Endometrial microvascular endothelial cells (primary cell): Measurements from ENCODE around the gene LMNTD2. TPM values are rescaled to one million over a fixed set of nuclear protein-coding genes. Genes with fewer than 3 reads are reported as not detected.

ENCODE experiments used
- in situ Hi-C: cut with HindIII; loops from 2 replicates; pipeline ENCODE4 v1.10.0; 2017; ENCODE audit warnings: low sequenced_read_pairs, low pct_unique_long_range_greater_than_20kb; ENCODE audit errors: inconsistent ontology term
- total RNA-seq: library from RNA; depleted of rRNA; stranded (reverse); fragments of >200 nt; gene quantifications from one replicate; pipeline ENCODE4 v1.2.3, GENCODE V29; 2015; ENCODE audit errors: inconsistent ontology term

Gene LMNTD2
- total RNA-seq, 1 donor from 2014 or later = 0.65 TPM

- in situ Hi-C loops = no loop called here
These were observed 12.7 kb upstream of the LMNTD2 start for GRCh38 chr11:573146-573759.

DNA sequence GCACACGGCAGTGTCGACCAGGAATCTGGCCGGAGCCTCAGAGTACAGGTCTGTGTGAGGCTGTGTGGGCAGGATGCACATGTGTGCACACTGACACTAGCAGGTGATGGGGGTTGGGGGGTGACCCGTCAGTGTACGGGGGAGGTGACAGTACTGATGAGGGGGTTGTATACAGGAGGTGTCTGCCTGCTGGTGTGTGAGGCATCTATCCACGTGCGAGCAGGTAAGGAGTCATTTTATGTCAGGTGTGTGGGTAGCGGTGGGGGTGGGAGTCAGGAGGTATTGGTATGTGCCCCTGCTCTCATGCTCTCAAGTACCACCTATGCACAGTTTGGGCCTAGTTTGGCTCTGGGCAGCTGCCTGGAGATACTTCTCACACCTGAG is 11.3 kb upstream of the LMNTD2 start:
- in situ Hi-C loops = no loop called here

DNA sequence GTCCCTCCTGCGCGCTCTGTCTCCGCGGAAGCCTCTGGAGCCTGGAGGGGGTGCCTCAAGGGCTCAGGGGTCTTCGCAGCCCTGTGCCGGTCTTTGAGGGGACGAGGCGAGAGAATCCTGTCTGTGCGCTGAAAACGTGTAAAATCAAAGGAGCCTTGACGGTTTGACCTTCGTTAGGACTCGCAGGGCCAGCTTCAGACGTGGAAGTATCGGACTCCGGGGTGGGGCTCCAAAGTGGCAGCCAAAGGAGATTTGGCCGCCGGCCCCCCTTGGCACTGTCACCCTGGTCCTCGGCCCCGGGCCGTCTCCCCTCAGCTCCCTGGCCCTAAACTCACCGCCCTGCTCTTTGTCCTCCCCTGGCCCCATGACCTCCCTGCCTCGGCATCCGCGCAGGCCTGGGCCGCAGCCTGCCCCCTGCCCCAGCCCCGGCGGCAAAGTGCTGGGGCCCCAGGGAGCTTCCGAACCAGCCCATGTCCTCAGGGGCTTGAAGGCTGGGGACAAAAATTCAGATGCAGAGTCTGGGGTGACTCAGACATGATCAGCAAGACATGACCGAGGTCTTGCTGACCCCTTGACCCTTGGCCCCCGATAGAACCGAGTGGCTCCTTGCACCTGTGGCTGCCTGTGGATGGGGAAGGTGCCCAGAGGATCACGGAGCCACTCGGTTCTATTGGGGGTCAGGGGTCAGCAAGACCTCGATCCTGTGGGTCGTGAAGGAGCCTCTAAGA is 8.8 kb upstream of the LMNTD2 start:
- in situ Hi-C loops = no loop called here

GRCh38 chr11:568306-569157 is 8.0 kb upstream of the LMNTD2 start:
- in situ Hi-C loops = no loop called here

- in situ Hi-C loops = no loop called here
These were observed 7.2 kb upstream of the LMNTD2 start for GRCh38 chr11:567629-568292.

GRCh38 chr11:567011-567628 is 6.6 kb upstream of the LMNTD2 start:
- in situ Hi-C loops = no loop called here

GRCh38 chr11:565921-566509 is 5.5 kb upstream of the LMNTD2 start:
- in situ Hi-C loops = no loop called here

- in situ Hi-C loops = no loop called here
These were observed 3.5 kb upstream of the LMNTD2 start for GRCh38 chr11:563812-564578.

DNA sequence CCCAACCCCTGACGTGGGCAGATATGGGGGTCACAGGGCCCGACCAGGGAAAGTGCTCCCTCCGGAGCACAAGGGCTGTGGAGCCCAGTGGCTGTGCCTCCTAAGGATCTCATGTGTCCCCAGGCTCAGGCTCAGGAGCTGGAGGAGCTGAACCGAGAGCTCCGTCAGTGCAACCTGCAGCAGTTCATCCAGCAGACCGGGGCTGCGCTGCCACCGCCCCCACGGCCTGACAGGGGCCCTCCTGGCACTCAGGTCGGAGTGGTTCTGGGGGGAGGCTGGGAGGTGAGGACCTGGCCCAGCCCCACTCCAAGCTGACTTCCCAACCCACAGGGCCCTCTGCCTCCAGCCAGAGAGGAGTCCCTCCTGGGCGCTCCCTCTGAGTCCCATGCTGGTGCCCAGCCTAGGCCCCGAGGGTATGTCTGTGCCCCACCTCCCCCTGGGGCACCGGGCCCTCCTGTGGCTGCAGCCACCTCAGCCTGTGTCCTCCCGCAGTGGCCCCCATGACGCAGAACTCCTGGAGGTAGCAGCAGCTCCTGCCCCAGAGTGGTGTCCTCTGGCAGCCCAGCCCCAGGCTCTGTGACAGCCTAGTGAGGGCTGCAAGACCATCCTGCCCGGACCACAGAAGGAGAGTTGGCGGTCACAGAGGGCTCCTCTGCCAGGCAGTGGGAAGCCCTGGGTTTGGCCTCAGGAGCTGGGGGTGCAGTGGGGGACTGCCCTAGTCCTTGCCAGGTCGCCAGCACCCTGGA is 2.7 kb upstream of the LMNTD2 start:
- in situ Hi-C loops = no loop called here

DNA sequence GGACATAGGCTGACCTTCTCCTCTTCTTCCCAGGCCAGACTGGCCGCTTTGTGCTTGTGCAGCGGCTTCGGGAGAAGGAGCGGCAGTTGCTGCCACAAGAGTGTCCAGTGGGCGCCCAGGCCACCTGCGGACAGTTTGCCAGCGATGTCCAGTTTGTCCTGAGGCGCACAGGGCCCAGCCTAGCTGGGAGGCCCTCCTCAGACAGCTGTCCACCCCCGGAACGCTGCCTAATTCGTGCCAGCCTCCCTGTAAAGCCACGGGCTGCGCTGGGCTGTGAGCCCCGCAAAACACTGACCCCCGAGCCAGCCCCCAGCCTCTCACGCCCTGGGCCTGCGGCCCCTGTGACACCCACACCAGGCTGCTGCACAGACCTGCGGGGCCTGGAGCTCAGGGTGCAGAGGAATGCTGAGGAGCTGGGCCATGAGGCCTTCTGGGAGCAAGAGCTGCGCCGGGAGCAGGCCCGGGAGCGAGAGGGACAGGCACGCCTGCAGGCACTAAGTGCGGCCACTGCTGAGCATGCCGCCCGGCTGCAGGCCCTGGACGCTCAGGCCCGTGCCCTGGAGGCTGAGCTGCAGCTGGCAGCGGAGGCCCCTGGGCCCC is 1.6 kb upstream of the LMNTD2 start:
- in situ Hi-C loops = no loop called here

GRCh38 chr11:561148-562003 is 838 bp upstream of the LMNTD2 start:
- in situ Hi-C loops = no loop called here

GRCh38 chr11:559712-560304 is 730 bp downstream of the LMNTD2 start:
- in situ Hi-C loops = no loop called here

DNA sequence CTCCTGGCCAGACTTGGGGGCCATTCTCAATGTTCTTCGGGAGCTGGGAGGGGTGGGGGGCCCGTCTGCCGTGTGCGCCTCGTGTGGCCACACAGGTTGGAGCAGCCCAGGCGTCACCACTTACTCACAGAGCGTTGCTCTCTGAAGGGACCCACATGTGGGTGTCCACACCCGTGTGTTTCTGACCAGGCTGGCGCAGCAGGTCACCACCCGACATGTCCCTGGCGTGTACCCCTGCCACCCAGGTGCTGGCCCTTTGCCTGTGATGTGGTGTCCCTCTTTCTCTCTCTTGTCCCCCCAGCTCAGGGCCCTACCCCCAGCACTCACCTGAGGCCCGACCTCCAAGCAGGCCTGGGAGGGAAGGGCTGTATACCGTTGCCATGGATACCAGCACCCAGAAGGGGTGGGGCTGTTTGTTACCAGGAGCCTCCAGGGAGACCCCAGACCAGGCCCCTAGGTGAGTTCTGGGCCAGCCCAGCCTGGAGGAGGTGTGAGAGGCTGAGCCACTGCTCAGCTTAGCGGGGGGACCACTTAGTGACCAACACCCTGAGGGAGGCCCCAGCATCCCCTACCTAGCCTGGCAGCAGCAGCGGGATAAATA is 1.4 kb downstream of the LMNTD2 start:
- in situ Hi-C loops = no loop called here

DNA sequence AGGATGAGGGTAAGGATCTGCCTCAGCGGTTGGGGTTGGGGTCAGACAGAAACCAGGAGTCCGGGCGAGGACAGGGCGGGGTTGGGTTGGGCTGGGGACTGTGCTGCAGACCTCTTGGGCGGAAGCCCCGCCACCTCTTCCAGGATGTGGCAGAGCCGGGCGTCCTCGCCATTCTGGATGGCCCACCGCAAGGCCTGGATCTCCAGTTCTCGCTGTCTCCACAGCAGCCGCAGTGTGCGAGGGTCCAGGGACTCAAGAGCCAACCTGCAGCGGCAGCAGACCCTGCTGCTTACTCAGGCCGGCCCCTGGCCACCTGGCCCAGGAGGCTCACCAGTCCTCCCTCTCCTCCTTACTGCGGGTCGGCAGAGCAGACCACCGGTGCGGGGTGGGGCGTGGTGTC is 2.0 kb downstream of the LMNTD2 start:
- in situ Hi-C loops = no loop called here

GRCh38 chr11:557328-558132 is 3.0 kb downstream of the LMNTD2 start:
- in situ Hi-C loops = no loop called here
